Raji (cell line): ENCODE measurements around the gene LCP1.

Experiments used
- POLR2A ChIP-seq: IDR thresholded peaks from 2 replicates; pipeline ENCODE4 v1.6.1; 2011; ENCODE audit warnings: low read depth, low read length, control low read depth; ENCODE audit not compliant: insufficient read depth

Gene LCP1

DNA sequence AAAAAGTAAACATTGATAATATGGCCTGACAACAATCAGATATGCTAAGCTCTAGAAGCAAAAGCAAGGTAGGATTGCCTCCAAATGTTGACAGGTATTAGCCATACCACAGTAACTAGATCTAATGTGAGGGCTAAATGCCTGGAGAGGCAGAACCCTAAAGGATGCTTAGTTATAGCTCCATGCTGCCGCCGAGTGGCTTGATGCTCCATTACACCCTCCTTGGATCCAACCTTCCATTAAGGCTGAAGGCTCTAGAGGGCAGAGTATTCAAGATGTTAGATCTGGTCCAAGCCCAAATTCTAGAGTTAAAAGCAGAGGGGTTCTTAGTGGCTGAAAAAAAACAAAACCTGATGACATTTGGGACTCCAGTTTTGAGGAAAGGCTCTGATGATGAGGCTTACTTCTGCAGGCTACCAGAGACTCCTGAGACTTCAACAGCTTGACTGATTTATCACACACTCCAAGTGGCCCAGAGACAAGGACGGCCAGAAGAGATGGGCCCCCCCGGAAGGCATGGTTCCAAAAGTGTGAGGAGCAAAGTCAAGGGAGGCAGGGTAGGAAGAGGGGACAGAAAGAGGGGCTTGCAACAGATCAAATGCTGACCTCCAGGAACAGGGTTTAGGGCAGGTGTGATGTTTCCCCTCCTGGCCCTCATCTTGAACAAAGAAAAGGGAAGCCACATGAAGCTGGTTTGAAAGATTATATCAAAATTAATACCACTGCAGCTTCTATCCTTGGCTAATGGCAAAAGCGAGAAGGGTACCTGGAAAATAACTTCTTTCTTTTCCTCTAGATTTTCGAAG, 55.2 kb downstream of the LCP1 start:
- no peak for TF ChIP-seq POLR2A

DNA sequence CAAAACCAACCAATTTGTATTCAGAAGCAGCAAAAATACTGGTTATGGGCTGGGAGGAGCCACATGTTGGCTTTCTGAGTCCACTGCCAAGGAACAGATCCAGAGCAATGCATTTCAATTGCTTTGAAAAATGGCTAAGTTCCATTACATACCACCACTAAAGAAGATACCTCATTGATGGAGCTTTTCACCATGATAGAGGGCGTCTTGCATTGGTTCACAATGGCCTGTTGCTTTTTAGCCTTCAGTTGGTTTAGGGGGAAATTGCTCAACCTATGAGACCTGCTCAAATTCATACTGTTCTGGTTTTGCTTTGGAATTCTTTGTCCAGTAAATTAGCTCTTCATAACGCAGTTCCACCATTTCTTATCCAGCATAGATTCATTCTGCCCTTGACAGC, 55.9 kb downstream of the LCP1 start:
- no peak for TF ChIP-seq POLR2A

DNA sequence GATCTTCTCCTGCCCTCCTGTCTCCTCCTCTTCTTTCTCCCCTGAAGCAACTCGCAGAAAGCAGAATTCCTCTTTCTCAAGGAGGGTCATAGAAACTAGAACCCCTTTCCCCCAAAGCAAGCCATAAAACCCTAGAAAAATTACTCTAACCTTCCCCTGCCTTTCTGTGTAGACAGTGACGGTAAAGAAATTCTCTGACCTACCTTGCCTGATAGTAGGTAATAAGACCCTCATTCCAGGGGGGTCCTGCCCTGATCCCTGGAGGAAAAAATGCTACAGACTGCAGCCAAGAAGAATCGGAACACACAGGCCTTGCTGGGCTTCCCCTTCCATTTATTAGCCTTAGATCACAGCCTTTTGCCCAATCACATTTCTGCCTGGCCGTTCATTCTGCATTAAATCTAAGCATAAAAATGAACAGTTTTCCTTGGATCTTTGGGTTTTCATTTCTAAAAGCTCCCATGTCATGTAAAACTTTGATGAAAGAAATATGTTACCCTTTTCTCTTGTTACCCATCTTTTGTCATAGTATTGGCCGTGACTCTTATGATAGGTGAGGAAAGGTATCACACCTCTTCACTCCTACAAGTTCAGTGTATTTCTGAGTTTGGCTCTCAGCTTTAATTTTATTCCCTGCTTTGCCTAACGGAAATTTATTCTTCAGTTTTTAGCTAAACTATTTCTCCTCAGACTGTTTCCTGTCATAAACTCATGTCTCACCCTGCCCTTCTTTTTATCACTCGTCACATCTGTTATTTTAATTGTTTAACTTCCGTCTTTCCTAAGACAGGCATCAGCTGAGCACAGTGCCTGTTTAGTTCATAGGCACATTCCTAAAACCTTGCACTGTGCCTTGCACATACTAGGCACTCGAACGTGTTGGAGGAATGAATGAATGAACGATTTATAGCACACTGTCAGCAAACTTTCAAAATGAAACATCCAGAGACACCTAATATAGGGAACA, 56.7 kb downstream of the LCP1 start:
- TF ChIP-seq POLR2A: no peak

DNA sequence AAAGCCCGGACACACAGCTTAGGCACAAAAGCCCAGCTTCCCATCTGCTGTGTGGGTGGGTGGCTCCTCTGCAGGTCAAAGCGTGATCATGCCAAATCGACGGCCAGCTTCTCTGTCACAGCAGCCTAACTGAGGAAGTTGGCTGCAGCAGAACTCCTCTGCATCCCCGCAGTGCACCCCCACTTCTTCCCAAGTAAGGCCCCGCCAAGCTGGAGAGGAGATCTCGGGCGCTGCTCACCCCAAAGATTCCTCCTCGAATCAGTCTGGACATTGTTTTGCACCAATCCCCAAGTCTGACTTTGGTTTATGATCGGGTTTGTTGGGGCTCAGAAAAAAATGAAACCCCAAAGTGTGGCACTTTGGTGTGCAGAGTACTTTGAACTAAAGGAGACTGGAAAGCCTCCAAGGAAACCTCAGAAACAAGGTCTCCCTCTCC, 57.4 kb downstream of the LCP1 start:
- TF ChIP-seq POLR2A: no peak

DNA sequence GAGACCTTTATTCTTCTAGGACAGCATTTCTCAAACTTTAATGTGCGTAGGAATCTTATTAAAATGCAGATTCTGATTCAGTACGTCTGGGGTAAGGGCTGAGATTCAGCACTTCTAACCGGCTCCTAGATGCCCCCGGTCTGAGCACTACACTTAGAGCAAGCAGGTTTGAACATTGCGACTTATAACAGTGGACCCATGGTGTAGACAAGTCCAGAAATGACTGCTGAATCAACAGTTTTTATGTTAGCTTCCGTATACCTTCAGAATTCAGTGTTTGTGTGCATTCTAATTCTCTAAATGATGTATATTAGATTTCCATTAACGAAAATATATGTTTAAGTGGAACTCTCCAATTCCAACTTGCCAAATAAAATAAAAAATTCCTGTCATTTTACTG, 59.7 kb downstream of the LCP1 start:
- TF ChIP-seq POLR2A: no peak

DNA sequence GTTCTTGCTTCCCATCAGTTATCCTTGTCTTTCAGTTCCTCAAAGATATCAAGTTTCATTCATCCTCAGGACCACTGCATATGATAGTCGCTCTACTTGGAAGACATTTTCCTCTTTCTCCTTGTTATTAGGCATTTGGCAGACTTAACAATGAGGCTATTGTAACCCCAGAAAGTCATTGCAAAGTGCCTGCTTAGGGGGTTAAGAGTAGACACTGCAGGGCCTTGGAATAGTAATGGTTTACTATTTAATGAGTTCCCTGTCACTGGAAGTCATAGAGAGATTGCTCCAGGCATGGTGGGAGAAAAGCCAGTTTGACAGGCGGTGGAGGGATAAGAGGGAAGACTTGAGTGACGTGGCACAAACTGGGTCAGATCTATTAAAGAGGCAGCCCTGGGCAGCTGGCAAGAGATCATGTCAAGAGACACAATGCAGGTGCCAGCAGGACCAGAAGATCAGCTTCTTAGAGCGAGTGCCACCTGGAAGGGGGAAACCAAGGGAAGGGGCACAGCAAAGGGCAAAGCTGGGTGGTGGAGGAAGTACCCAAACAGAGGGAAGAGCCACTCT, 60.3 kb downstream of the LCP1 start:
- TF ChIP-seq POLR2A: no peak

DNA sequence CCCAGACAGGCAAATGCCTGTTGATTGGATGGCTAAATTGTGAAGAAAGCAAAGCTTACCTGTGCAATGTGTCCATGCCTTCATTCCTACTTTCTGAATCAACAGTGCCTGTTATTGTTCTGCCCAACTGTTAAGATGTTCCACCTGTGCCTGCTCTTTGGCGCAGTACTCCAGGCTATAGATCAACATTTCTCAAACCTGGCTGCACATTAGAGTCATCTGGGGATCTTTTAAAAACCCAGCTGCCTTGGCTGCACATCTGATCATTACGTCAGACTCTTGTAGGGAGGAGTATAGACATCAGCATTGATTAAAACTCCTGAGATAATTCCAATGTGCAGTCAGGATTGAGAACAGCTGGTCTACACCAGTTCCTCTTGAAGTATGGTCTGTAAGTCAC, 60.9 kb downstream of the LCP1 start:
- no peak for TF ChIP-seq POLR2A

DNA sequence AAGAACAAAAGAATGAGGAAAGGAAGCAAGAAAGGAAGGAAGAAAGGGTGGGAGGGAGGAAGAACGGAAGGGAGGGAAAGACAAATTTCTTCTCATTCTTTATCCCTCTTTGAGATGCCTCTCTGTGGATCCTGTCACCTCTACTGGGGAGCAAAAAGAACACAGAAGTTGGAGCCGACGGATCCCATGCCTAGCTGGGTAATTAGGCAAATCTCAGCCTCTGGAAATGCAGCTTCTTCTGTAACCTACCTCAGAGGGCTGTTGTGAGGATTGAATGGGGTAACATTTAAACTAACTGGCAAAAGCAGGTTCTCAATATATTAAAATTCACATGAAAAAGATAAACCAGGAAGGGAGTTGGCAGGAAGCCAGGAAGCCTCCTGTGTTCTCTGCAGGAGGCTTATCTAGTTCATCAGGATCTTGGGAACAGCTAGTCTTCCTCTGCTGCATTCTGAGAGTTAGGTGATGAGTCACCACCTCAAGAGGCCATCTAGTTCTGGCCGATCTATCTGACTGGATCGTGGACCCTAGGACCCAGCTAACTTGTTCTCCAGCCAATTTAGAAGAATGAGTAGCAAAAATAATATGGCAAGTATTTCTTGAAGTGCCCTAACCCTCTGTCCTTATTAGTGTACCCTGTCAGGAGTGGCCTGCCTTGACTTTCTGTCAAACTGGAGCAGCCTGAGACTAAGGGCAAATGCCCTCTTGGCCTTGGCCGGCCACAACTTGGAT, 61.9 kb downstream of the LCP1 start:
- TF ChIP-seq POLR2A: no peak

DNA sequence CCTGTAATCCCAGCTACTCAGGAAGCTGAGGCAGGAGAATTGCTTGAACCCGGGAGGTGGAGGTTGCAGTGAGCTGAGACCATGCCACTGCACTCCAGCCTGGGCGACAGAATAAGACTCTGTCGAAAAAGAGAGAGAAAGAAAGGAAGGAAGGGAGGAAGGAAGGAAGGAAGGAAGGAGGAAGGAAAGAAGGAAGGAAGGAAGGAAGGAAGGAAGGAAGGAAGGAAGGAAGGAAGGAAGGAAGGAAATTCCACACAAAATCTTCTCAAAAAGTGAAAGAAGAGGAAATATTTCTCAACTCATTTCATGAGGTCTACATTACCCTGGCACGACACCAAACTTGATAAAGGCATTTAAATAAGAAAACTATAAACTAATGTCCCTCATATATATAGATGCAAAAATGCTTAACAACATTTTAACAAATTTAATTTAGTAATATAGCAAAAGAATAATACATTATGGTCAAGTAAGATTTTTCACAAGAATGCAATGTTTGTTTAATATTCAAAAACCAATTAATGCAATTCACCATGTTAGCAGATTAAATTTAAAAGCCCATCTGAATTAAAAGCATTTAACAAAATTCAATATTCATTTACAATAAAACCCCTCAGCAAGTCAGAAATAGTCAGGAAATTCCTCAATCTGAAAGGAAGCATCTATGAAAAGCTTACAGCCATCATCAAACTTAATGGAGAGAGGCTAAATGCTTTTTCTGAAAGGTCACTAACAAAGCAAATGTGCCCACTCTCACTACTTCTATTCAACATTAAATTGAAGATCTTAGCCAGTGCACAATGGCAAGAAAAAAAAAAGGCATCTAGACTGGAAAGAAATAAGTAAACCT, 65.1 kb downstream of the LCP1 start:
- TF ChIP-seq POLR2A: no peak

DNA sequence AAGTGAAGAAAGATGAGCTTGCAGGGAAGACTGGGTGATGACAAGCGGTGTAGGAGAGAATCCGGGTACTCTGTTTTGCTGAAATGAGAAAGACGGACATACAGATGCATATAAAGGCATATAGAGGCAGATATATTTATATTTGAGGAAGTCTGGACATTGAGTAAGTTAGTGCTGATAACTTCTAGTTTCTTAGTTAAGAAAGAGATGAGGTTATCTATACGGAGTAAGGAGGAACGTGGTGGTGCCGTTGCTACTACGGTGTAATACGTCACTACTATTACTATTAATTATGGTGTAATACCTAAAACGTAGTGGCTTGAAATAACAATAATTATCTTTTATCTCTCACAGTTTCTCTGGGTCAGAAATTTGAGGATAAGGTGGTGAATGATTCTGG, 67.4 kb downstream of the LCP1 start:
- TF ChIP-seq POLR2A: no peak

DNA sequence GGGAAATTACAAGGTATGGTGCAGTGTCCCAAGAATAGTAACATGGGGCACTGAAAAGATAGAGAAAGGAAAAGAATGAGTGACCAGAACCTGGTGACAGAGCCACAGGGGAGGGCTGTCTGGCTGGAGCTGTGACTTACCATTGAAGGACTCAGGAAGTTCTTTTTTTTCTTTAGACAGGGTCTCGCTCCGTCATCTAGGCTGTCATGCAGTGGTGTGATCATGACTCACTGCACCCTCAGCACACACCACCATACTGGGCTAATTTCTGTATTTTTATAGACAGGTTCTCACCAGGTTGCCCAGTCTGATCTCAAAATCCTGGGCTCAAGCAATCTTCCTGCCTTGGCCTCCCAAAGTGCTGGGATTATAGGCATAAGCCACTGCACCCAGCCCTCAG, 68.4 kb downstream of the LCP1 start:
- no peak for TF ChIP-seq POLR2A

DNA sequence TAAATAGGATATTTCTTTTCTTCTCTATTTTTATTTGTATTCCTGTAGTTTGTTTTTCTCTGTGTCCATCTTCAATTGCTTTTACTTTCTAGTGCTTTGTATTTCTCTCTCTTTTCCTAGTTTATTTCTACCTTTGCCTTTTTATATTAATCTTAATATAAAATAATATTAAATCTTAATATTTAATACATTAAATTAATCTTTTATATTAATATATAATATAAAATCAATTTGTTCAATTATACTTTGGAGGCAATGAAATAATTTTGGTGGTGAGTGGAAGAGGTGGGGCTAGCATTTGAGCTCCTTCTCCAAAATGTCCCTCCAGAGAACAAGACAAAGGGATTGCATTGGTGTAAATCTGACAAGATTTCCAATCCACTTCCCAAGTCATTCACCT, 70.8 kb downstream of the LCP1 start:
- no peak for TF ChIP-seq POLR2A

DNA sequence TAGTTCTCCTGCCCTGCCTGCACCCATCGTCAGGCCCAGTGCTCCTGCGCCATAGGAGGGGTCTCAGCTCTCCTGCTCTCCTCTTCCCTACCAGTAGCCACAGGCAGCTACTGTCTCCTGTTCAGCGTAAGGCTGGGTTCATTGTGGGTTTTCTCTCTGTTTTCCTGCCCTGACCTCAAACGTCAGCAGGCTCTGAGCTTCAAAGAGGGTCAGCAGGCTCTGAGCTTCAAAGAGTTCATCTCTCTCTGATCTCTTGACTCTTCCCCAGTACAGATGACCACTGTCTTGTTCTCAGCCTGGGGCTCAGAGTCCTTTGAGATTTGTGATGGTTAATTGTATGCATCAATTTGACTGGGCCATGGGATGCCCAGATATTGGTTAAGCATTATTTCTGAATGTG, 72.5 kb downstream of the LCP1 start:
- no peak for TF ChIP-seq POLR2A

DNA sequence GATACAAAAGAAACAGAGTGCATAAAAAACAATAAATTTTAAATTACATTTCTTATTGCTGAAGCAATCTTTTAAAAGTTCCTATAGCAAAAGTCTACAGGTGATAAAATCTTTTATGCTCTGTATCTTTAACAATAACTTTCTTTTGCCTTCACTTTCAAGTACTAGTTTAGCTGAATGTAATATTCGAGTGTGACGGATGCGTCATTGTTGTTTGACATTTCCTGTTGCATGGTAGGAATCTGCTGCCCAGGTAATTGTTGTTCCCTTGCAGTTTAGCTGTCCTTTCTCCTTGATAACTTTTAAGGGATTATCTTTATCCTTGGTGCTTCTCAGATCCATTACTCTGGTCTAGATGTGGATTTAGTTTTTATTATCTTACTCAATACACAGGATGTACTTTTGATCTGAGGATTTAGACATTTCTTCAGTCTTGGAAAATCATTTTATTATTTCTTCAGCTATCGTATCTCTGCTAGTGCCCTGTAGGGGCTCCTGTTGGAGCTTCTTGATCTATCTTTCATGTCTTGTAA, 75.1 kb downstream of the LCP1 start:
- TF ChIP-seq POLR2A: no peak
